GM13977 (cell line): ENCODE data around the gene USP13.

Experiments
- DNase-seq: peaks from one replicate; pipeline ENCODE4 v3.0.0; 2012; ENCODE audit warnings: low spot score
- in situ Hi-C: fragments of 300-500 bp; cut with MboI; formaldehyde crosslinking; loops from one replicate; pipeline ENCODE4 v1.12.0; 2022; ENCODE audit warnings: low sequenced_read_pairs, low pct_unique_long_range_greater_than_20kb, mixed read lengths, inconsistent platforms; ENCODE audit not compliant: unreplicated experiment
- TF ChIP-seq, protein P1 (sequence below): IDR thresholded peaks from 2 replicates; pipeline ENCODE4 v1.5.1; 2012; ENCODE audit warnings: mild to moderate bottlenecking, control low read depth; ENCODE audit not compliant: insufficient read depth; ENCODE audit errors: extremely low read depth, missing control alignments

Gene USP13

DNA sequence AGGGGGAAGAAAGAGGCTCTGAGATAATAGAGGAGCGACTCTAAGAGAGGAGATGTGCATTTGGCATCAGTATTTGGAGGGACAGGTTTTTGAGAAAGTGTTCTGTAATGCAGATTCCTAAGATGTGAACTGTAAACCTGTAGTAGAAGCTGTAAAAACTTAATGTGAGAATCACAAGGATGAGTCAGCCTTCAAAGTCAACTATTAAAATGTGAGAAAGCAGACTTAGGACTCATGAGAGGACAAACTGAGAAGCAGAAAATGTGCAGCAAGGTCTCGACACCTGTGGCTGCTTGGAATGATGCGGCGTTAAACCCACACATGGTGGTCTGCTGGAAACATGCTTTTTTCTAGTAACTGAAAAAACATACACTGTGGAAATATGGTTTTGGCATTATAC is 36.0 kb downstream of the USP13 start:
- in situ Hi-C loops = no loop called here
- DNase-seq = no peak
- TF ChIP-seq, protein P1, sequence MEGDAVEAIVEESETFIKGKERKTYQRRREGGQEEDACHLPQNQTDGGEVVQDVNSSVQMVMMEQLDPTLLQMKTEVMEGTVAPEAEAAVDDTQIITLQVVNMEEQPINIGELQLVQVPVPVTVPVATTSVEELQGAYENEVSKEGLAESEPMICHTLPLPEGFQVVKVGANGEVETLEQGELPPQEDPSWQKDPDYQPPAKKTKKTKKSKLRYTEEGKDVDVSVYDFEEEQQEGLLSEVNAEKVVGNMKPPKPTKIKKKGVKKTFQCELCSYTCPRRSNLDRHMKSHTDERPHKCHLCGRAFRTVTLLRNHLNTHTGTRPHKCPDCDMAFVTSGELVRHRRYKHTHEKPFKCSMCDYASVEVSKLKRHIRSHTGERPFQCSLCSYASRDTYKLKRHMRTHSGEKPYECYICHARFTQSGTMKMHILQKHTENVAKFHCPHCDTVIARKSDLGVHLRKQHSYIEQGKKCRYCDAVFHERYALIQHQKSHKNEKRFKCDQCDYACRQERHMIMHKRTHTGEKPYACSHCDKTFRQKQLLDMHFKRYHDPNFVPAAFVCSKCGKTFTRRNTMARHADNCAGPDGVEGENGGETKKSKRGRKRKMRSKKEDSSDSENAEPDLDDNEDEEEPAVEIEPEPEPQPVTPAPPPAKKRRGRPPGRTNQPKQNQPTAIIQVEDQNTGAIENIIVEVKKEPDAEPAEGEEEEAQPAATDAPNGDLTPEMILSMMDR = no peak

DNA sequence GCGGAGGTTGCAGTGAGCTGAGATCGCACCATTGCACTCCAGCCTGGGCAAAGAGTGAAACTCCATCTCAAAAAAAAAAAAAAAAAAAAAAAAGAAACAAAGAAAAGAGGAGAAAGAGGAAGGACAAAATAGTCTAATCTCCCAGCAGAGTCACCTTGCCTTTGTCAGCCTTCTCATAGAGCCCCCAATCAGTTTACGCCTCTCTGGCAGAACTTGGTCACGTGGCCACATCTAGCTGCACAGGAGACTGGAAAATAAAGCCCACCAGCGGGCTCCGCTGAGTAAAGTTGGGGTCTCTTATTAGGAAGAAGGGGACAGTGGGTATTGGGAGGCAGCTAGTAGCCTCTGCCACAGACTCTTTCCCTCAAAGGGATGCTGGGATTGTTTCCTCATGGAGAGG is 41.9 kb downstream of the USP13 start:
- in situ Hi-C loops = no loop called here
- no peak for DNase-seq
- TF ChIP-seq, protein P1 = no peak

DNA sequence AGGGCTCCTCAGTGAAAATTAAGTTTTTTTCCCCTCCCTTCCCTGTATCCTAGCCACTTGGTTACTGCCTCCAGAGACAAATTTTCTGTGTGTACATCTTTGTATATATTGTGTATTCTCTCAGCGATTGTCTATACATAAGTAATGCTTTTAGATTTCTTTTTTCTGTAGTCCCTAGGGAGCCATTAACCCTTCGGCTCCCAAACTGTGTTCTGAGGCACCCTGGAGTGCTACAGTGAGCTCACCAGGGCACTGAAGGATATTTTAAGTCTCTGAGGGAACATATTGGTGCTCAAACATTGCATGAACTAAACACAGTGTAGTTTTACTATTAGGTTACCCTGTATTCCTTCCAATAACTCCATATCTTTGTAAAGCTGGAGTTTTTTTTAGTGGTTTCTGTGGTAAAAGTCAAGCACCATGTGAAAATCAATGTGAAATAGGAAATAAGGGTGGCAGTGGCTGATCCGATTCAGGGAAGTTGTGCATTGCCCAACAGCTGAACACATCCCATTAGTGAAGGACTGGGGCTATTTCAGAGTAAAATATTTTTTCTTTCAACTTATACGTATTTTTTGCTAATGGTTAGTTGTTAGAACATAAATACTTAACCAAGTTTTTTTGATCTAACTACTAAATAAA is 43.0 kb downstream of the USP13 start:
- TF ChIP-seq, protein P1 = no peak
- no peak for DNase-seq
- in situ Hi-C loops = no loop called here

DNA sequence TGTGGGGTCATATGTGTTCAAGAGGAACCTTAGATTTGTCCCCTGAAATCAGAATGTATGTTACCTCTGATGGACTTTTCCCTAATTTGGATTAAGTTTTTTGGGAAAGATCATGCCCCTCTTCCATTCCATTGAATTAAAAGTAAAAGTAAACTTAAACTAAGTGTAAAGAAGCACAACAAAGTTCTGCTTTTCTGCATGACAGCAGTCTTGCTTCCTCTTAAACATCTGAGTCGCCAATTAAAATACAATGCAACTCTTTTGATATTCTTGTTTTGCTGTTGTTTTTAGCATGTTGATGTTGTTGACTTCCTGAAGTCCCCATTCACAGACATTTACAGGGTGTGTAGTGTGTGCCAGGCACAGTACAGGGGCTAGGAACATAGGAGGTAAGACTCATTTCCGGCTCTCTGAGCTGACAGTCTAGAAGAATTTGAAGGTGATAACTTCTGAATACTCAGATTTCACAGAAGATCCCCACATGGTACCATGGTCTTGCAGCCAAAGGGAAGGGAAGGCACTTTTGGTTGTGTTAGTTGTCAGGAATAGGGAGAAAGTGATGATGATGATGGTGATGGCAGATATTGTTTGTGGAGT is 45.0 kb downstream of the USP13 start:
- TF ChIP-seq, protein P1 = no peak
- no peak for DNase-seq
- in situ Hi-C loops = no loop called here

DNA sequence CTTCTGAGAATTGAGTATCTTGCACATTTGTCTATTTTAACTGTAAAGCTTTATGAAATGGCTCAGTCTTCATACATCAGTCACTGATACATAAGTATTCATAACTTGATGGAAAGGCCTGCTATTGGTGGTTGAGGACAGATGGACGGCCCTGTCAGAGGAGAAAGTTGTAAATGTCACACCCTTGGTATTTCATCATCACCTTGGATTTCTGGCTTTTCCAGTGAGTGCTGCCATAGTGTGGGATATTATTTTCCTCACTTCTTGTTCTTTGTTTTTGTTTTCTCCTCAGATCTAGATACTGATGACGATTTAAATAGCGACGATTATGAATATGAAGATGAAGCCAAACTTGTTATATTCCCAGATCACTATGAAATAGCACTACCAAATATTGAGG is 47.9 kb downstream of the USP13 start:
- TF ChIP-seq, protein P1 = no peak
- in situ Hi-C loops = no loop called here
- DNase-seq = no peak

DNA sequence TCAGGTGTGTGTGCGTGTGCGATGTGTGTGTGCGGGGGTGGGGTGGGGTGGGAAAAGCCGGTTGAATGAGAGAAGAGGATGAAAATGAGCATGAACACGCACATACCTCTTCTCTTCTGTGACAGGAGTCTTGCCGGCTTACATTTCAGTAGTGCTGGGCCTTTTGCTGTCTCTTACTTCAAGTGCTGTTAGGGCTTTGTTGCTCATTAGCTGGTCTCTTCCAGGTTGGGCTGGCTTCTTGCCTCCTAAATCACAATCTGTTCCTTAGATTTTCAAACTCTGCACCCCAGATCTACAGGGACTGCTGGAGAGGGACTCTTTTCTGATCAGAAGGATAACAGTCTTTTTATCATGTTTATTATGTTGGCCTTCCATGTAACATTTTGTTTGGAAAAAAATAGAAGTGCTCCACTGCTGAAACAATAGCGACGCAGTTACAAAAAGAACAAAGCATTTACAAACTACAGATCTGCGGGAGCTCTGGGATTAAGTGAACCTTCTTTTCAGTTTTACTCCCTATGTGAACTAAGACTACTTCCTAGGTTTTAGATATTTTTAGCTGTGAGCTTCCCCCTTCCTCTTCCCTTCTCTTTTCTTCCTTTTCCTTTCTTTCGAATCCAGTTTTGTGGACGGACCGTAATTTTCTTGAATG is 48.5 kb downstream of the USP13 start:
- in situ Hi-C loops = no loop called here
- TF ChIP-seq, protein P1 = no peak
- DNase-seq = no peak
